Hepatocyte (in vitro differentiated cells): ENCODE data around the gene AKAP6.

Source experiments
- EZH2 ChIP-seq: fragments of 200-600 bp; sonication (generic); IDR thresholded peaks from 2 replicates; pipeline ENCODE4 v1.6.1; 2016; ENCODE audit warnings: antibody characterized with exemption, mild to moderate bottlenecking, borderline replicate concordance
- TF ChIP-seq, protein P1 (sequence below): fragments of 200-600 bp; sonication (generic); IDR thresholded peaks from 2 replicates; pipeline ENCODE4 v1.5.1; 2016; ENCODE audit warnings: antibody characterized with exemption, mild to moderate bottlenecking; ENCODE audit not compliant: poor library complexity

- TF ChIP-seq, protein P1, sequence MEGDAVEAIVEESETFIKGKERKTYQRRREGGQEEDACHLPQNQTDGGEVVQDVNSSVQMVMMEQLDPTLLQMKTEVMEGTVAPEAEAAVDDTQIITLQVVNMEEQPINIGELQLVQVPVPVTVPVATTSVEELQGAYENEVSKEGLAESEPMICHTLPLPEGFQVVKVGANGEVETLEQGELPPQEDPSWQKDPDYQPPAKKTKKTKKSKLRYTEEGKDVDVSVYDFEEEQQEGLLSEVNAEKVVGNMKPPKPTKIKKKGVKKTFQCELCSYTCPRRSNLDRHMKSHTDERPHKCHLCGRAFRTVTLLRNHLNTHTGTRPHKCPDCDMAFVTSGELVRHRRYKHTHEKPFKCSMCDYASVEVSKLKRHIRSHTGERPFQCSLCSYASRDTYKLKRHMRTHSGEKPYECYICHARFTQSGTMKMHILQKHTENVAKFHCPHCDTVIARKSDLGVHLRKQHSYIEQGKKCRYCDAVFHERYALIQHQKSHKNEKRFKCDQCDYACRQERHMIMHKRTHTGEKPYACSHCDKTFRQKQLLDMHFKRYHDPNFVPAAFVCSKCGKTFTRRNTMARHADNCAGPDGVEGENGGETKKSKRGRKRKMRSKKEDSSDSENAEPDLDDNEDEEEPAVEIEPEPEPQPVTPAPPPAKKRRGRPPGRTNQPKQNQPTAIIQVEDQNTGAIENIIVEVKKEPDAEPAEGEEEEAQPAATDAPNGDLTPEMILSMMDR: no peak
- TF ChIP-seq EZH2: no peak
These were observed 21.1 kb upstream of the AKAP6 start for GRCh38 chr14:32307881-32308582.
